VCaP (cell line): ENCODE data around the gene ANK3.

Source experiments
- H3K27ac ChIP-seq: fragments of 450-650 bp; 2 replicates; pipeline ENCODE4 v1.5.1; 2017
- CTCF ChIP-seq: fragments of 450-650 bp; conservative IDR thresholded peaks from 2 replicates; pipeline ENCODE4 v1.5.1; 2017; ENCODE audit warnings: mild to moderate bottlenecking, moderate library complexity

Gene ANK3

GRCh38 chr10:60389413-60390025 is at the start of gene ANK3:
Gene ANK3, minus strand, starts transcription at chr10:60389875. Its CDS starts 337 bp downstream, at chr10:60389538.
- TF ChIP-seq CTCF = no peak
- no peak within 1 kb of the TSS for H3K27ac ChIP-seq

GRCh38 chr10:60434418-60435046 is 44.9 kb upstream of the ANK3 start:
- no peak overlapping the region for H3K27ac ChIP-seq
- peak; percentile 82 for TF ChIP-seq CTCF

- TF ChIP-seq CTCF = no peak
- H3K27ac ChIP-seq = no peak overlapping the region
These were observed 44.0 kb upstream of the ANK3 start for GRCh38 chr10:60433684-60434083.

GRCh38 chr10:60430836-60431597 is 41.3 kb upstream of the ANK3 start:
- no peak overlapping the region for H3K27ac ChIP-seq
- TF ChIP-seq CTCF = no peak

GRCh38 chr10:60430017-60430416 is 40.3 kb upstream of the ANK3 start:
- no peak overlapping the region; the same call in 1 of the 2 replicates for H3K27ac ChIP-seq

GRCh38 chr10:60429084-60429849 is 39.6 kb upstream of the ANK3 start:
- no peak for TF ChIP-seq CTCF
- no peak overlapping the region; the same call in 1 of the 2 replicates for H3K27ac ChIP-seq

More at GRCh38 chr10:60430017-60430416, 40.3 kb upstream of the ANK3 start:
- no peak for TF ChIP-seq CTCF

GRCh38 chr10:60428387-60428737 is 38.7 kb upstream of the ANK3 start:
- no peak for TF ChIP-seq CTCF
- H3K27ac ChIP-seq = no peak overlapping the region
